Omental fat pad (tissue), 4 donors: ENCODE data around the gene LGI2. TPM values are rescaled to one million over a fixed set of nuclear protein-coding genes. Genes with fewer than 3 reads are reported as not detected.

Source experiments
- ATAC-seq: fragments of 150-250 bp; one replicate; pipeline ENCODE4 v1.9.1; 2016; ENCODE audit warnings: mild to moderate bottlenecking, moderate library complexity; ENCODE audit not compliant: low FRiP score
- DNase-seq: peaks from one replicate; pipeline ENCODE4 v3.0.0-alpha.2; 2019; ENCODE audit warnings: low spot score
- total RNA-seq, 4 donors: library from RNA; depleted of rRNA; stranded (reverse); fragments of >200 nt; gene quantifications; one replicate each; pipeline ENCODE4 v1.1.0, GENCODE V29; 2016
- TF ChIP-seq, protein P1 (sequence below), 3 donors: fragments of 450-650 bp; IDR thresholded peaks; one replicate each; pipeline ENCODE4 v1.5.1; 2016 to 2017; ENCODE audit warnings: antibody characterized with exemption in 3 of 3, mild to moderate bottlenecking in 3 of 3, moderate library complexity in 2 of 3

The LGI2 gene
- total RNA-seq, 4 donors from 2014 or later: 2.8 to 6.4 (median 5.4) TPM

DNA sequence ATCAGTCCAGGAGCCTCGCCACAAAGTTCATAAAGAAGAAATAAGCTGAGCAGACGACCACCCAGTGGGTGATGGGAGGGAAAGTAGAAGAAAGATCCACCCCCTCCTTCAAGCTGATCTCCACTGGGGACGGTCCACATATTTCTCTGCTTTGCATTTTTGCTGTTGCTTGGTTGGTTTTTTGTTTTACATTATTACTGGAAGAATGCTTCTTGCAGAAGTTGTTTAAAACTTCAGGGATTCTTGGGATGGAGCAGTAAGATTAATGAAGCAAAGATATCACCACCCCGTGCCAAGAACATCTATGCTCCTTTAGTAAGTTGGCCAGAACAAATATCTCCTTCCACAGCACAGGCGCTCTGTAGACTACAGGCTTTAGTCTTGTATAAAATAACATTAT, 30.1 kb downstream of the LGI2 start:
- TF ChIP-seq, protein P1, sequence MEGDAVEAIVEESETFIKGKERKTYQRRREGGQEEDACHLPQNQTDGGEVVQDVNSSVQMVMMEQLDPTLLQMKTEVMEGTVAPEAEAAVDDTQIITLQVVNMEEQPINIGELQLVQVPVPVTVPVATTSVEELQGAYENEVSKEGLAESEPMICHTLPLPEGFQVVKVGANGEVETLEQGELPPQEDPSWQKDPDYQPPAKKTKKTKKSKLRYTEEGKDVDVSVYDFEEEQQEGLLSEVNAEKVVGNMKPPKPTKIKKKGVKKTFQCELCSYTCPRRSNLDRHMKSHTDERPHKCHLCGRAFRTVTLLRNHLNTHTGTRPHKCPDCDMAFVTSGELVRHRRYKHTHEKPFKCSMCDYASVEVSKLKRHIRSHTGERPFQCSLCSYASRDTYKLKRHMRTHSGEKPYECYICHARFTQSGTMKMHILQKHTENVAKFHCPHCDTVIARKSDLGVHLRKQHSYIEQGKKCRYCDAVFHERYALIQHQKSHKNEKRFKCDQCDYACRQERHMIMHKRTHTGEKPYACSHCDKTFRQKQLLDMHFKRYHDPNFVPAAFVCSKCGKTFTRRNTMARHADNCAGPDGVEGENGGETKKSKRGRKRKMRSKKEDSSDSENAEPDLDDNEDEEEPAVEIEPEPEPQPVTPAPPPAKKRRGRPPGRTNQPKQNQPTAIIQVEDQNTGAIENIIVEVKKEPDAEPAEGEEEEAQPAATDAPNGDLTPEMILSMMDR (IDR thresholded peaks at IDR 0.05): no peak

DNA sequence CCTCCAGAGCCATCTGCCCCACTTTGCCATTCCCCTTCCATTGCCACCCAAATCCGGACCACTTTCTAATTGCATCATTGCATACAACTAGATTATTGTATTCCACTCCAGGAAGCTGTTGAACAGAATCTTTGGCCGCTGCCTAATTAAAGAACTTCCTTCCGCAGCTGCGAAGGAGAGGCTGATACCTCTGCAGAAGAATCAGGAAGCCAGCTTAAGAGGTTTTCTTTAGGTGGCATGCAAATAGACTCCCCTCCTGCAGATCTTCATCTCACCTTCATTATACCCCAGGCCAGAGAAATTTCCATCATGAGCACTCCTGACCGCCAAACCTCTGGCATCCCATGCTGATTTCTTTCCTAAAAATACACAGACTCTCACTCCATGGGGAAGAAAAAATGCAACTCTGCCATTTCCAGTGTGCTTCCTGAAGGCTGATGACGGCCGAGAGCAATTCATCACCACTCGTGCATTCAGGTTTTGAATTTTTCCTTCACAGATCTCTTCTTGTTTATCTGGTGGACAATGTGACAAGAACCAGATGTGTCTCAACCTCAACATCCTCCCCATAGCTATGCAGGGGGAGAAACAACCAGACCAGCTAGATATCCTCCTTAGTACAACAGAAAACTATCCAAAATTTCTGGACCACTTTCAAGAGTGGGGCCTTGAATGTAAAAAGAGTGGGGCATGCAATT, 31.2 kb downstream of the LGI2 start:
- ATAC-seq (no peak), DNase-seq (no peak)
- TF ChIP-seq, protein P1 (IDR thresholded peaks at IDR 0.05): no peak

More for the DNA sequence above, 30.1 kb downstream of the LGI2 start:
- ATAC-seq (no peak), DNase-seq (no peak)

DNA sequence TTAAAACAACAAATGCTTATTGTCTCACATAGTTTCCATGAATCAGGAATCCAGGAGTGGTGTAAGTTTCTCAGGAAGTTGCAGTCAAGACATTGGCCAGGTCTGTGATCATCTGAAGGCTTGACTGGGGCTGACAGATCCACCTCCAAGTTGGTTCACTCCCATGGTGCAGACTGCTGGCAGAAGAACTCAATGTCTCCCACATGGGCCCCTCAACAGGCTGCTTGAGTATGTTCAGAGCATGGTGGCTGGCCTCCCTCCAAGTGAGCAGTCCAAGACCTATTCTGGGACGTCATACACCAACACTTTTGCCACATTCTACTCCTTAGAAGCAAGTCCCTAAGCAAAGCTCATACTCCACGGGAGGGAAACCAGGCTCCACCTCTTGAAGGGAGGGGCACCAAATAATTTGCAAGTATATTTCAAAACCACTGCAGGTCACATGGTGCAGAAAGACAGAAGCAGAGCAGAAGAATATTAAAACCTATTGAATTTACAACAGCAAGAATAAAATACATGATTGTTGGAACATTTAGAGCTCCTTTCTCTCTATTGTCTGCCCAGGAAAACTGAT, 35.3 kb downstream of the LGI2 start:
- TF ChIP-seq, protein P1 (IDR thresholded peaks at IDR 0.05): no peak
- no peak for ATAC-seq
- no peak for DNase-seq

DNA sequence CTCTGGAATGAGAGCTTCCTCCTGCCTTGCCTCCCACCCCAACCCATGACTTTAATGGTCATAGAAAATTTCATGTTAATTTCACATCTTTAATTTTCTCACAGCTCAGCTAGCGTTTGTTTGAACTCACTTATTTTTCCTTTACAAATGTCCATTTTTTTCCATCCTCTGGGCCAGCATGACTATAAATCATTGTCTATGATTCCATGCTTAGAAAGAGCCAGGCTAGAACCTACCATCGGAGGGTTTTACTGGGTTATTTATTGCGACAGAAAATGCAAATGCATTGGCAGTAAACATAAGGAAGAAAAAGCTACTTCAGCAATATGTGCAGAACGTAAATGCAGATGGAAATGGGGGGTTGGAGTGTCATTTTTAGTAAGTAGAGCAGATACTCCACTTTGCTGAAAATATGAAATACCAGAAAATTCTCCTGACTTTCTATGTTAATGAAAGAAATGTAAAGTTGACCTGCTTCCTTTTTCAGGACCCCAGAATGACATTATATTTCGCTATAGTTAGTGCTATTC, 37.1 kb downstream of the LGI2 start:
- TF ChIP-seq, protein P1 (IDR thresholded peaks at IDR 0.05): no peak
- ATAC-seq (no peak), DNase-seq (no peak)

DNA sequence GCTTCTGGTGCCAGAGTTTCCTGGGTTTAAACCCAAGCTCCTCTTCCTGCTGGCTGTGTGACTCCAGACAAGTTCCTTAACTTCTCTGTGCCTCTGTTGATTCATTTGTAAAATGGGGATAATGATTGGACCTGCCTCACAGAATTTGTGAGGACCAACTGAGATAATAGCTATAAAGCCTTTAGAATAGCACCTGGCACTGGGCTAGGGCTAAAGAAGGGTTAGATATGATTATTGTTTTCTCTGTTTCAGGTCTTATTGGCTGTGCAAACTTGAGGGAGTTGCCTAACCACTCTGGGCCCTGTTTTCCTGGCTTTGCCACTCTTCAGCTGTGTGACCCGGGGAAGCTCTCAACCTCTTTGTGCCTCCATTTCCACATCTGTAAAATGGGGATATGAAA, 37.8 kb downstream of the LGI2 start:
- no peak for DNase-seq
- TF ChIP-seq, protein P1 (IDR thresholded peaks at IDR 0.05): no peak
- no peak for ATAC-seq

DNA sequence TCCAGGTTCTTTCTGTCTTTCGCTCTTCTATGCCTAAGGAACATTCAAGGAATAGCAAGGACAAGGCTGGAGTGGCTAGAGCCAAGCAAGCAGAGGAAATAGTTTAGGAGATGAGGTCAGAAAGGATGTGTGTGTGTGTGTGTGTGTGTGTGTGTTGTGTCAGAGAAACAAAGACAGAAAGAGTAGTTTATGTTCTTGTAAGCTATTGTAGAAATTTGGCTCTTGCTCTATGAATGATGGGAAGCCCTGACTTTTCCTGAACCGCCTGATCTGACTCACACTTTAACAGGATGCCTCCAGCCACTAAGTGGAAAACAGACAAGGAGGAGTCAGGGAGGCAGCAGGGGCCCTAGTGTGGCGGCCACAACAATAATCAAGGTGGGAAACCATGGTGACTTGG, 39.7 kb downstream of the LGI2 start:
- ATAC-seq (peak; percentile 26), DNase-seq (no peak)
- TF ChIP-seq, protein P1 (IDR thresholded peaks at IDR 0.05): no peak

DNA sequence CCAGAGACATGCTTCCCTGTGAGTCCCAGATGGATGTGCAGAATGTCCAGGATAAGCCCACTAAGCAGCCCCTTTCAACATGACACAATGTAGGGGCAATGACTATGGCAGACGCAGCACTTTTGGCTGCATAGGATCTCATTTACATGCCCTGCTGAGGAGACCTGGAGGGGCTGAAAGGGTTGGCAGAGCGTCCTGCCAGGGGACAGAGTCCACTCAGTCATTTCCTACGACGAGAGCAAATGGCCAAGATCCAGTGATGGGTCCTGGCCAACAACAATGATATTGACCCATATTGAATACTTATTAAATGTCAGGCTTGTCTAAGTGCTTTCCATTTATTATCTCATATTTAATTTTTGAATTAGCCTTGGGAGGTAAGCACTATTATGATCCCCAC, 41.4 kb downstream of the LGI2 start:
- DNase-seq (no peak), ATAC-seq (no peak)
- TF ChIP-seq, protein P1 (IDR thresholded peaks at IDR 0.05): no peak
